NCI-H2171 treated with DMSO at 0.1 percent for 48 hours (cell line): ENCODE measurements around the gene PHKA2.
"Not testable (repeated sequence)": the region's sequence is repeated elsewhere in the genome, so short reads cannot be mapped to it uniquely, and the experiment has no call there.

Experiments
- DNase-seq: peaks from one replicate; lab custom pipeline; 2025; lab: John Stamatoyannopoulos, UW

The PHKA2 gene

GRCh38 chrX:18856645-18856997 is 127.3 kb downstream of the PHKA2 start:
- no peak for DNase-seq

- DNase-seq: no peak
Measured at GRCh38 chrX:18855919-18856644, 127.8 kb downstream of the PHKA2 start.

GRCh38 chrX:18847901-18848300 is 136.0 kb downstream of the PHKA2 start:
- DNase-seq: not testable (repeated sequence)
